HG02981 (cell line): Measurements from ENCODE around the gene RFX4.
"Not testable (repeated sequence)": the region's sequence is repeated elsewhere in the genome, so short reads cannot be mapped to it uniquely, and the experiment has no call there.

Experiments
- ATAC-seq: cut with Tn5 transposase; IDR thresholded peaks from one replicate; pipeline ENCODE4 v1.9.1; 2021; ENCODE audit warnings: mild to moderate bottlenecking, moderate library complexity; ENCODE audit not compliant: unreplicated experiment

RFX4 gene

DNA sequence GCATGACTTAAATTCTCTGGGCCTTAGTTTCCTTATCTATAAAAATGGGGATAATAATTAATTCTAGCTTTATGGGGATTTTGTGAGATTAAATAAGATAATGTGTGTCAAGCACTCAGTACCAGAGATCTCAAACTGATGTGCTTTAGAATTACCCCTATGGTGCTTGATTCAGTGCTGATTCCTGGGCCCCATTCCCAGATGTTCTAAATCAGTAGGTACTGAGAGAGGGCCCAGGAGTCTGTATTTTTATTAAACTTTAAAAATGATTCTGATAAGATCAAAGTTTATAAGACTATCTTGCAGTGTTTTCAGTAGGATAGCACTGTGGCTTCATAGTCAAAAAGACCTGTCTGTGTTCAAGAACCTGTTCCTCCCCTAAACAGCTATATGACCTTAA, 102.6 kb downstream of the RFX4 start:
- ATAC-seq, result no peak

GRCh38 chr12:106687672-106688071, 104.9 kb downstream of the RFX4 start:
- ATAC-seq, result no peak

- no peak for ATAC-seq
These were observed 107.9 kb downstream of the RFX4 start for GRCh38 chr12:106690569-106691305.

- not testable (repeated sequence) for ATAC-seq
These were observed 109.2 kb downstream of the RFX4 start for GRCh38 chr12:106692033-106692432.

- ATAC-seq, result no peak
These were observed 110.4 kb downstream of the RFX4 start for GRCh38 chr12:106692896-106693820.

DNA sequence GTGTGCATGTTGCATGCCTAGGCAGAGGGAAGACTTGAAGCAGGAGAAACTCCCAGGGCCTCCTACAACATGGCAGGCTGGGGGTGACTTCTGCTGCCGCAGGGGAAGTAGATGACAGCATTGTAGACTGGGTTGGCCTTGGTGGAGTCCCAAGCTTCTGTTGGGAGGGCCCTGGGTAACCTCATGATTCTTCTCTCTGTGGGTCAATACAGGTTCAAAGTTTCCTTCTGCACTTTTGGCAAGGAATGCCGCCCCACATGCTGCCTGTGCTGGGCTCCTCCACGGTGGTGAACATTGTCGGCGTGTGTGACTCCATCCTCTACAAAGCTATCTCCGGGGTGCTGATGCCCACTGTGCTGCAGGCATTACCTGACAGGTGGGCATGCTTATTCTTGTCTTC, 113.3 kb downstream of the RFX4 start:
- ATAC-seq, result no peak

DNA sequence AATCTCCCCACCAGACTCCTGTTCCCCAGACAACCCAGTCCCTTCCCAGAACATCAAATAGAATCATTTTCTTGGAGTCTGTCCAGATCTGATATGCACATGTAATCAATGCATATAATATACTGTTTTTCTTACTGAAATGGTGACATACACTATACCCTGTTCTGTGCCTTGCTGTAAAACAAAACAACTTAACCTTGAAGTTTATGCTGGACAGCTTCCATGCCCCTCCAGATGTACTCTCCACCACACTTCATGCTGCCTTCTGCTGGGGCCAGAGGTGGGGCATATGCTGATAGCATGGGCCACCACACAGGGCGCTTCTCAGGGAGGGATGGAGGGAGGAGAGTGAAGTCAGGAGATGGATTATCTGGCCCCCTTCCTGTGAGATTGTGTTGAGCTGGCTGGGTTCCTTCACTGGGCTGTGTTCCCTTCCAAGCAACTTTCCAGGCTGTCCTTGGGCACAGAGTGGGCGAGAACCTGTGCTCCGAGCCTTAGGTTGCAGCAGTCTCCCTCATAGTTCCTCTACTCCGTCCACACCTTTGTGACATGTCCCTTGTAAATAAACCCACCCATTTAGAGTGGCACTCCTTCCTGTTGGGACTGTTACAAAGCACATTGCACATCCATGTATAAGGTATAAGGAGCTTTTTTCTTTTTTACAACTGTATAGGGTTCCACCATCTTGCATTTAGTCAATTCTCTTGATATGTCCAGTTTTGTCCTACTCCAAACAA, 114.0 kb downstream of the RFX4 start:
- ATAC-seq, result no peak

- no peak for ATAC-seq
These were observed 121.3 kb downstream of the RFX4 start for GRCh38 chr12:106704081-106704480.

DNA sequence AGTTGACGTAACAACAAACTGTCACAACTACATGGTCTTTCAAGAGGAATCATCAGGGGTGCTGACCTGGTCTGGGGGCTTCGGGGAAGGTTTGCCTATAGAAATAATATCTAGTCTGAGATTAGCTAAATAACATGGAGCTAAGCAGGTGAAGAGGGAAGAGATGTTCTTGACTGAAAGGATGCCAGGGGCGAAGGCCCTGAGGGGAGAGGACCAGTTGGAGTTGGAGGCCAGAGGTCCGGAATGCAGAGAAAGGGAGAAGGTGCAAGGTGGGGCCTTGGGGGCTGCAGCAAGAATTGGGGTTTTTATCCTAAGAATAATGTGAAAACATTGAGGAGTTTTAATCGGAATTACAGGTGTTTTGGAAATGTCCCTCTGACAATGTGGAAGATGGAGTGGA, 123.2 kb downstream of the RFX4 start:
- ATAC-seq, result no peak

DNA sequence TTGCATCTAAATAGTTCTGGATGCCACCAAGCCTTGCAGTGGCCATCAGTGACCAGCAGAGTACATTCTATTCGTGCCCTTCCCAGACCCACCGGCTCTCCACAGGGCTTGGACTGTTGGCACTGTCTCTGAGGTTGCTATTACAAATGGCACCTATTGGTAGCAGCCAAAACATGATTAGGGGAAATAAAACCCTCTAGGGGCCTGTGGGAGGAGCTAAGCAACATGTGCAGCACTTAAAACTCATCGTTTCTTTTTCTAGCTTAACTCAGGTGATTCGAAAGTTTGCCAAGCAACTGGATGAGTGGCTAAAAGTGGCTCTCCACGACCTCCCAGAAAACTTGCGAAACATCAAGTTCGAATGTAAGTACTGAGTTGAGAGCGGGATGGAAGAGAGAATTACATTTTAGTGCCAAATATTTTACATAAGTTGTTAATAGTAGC, 126.3 kb downstream of the RFX4 start:
- ATAC-seq, result no peak

DNA sequence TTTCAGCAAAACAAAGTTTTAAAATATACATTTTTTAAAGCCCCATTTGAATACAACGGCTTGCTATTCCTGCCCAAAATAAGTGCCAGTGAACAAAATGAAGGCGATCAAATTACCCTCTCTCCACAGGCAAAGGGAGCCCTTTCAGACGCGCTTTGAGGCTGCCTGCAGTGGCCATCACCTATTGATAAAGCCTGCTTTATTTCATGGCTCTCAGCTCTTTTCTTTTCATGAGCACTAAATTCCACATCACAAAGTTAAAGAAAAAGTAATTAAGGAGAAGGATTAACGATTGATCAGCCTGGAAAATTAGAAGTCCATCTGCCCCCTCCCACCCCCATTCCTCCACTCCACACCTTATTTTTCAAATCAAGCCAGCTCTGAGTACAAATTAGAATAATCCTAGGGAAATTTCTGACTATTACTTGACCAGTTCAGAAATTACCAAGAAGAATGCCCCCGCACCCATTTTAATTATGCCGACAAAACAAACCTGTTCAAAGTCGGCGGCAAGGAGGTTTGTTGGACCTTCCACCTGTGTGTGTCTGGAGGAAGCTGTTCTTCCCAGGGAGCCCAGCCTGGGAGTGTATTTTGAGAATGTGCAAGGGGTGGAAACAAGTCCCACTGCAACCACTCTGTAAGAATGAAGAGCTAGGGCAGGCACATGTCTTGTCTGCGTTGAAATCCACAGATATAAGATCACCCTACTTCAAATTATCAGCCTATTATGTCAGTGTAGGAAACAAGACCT, 127.5 kb downstream of the RFX4 start:
- ATAC-seq, result no peak

GRCh38 chr12:106711316-106711715, 128.5 kb downstream of the RFX4 start:
- ATAC-seq, result no peak

GRCh38 chr12:106712768-106713167, 130.0 kb downstream of the RFX4 start:
- ATAC-seq, result no peak

GRCh38 chr12:106714926-106715325, 132.1 kb downstream of the RFX4 start:
- no peak for ATAC-seq

GRCh38 chr12:106715582-106715981, 132.8 kb downstream of the RFX4 start:
- ATAC-seq, result no peak

DNA sequence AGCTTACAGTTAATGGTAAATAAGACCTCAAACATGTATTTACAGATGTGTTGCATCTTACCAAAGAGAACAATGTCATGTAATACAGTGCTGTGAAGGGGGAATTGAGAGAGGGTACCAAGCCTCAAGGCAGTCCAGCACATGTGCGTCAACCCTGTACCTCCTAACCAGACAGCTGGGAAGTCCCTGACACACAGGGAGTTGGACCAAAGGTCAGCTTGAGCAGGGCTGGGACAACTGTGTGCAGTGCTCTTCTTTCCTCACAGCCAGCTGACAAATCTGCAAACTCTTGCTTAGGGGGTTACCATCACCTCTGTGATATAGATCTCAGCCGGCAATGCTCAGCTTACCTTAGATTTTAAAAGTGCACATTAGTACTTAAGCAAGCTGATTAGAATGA, 134.9 kb downstream of the RFX4 start:
- ATAC-seq, result no peak

GRCh38 chr12:106719879-106720278, 137.1 kb downstream of the RFX4 start:
- no peak for ATAC-seq

DNA sequence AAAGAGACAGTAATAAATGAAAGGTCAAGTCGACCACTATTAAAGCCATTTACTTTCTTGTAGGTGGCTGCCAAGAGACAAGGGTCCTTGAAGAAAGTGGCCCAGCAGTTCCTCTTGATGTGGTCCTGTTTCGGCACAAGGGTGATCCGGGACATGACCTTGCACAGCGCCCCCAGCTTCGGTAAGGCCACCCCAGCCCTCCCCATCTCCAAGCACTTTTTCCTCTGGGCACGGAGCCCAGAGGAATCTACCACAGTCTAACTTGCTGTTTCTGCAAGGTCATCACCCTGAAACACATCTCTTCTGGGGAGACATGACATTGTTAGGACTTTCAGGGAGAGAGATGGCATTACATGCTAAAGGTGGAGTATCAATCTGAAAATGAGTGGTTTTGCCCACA, 137.9 kb downstream of the RFX4 start:
- ATAC-seq, result no peak

- no peak for ATAC-seq
These were observed 139.1 kb downstream of the RFX4 start for GRCh38 chr12:106721915-106722314.

GRCh38 chr12:106722837-106723236, 140.0 kb downstream of the RFX4 start:
- ATAC-seq, result no peak

GRCh38 chr12:106723416-106723815, 140.6 kb downstream of the RFX4 start:
- no peak for ATAC-seq
